Adipose tissue (tissue), 3 donors: ENCODE results near the gene LAGE3. TPM values are rescaled to one million over a fixed set of nuclear protein-coding genes. Genes with fewer than 3 reads are reported as not detected.
A peak's percentile ranks its signal among the peaks of the same experiment; 100 is the strongest.

ENCODE experiments used
- H3K27ac ChIP-seq: one replicate; pipeline ENCODE4 v1.5.1; 2013; ENCODE audit warnings: low read depth, low read length
- WGBS, 3 donors: extraction: QIAGEN DNeasy Blood & Tissue Kit; methylation state at CpG; one replicate each; pipeline ENCODE4 v1.1.7; 2013; 5-methylcytosine and 5-hydroxymethylcytosine counted together
- polyA plus RNA-seq, 3 donors: library from polyadenylated mRNA; stranded (reverse); fragments of 200-250 nt; gene quantifications; one replicate each; pipeline ENCODE4 v1.2.3, GENCODE V29; 2013
- donor health status: healthy with polysubstance abuse.
- donor health status: Bipolar disorder and iron deficiency.
- donor health status: healthy.

Gene LAGE3
- polyA plus RNA-seq, 3 donors: 20.6 to 30.0 (median 23.1) TPM

DNA sequence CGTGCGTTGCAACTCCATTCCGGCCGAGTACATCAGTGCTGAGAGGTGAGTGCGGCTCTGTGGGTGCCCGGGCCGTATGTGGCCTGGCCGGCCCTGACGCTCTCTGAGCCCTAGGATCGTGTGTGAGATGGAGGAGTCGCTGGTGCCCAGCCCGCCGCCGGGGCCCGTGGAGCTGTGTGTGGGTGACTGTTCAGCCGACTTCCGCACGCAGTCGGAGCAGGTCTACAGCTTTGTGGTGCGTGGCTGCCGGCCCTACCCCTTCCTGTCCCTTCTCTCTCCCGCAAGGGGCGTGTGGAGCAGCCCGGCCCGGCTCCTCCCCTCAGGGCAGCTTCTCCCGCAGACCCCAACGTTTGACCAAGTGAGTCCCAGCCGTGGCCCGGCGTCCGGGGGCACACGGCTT is 13.0 kb downstream of the LAGE3 start:
- no peak overlapping the region for H3K27ac ChIP-seq
- WGBS, 3 donors: 93 to 94% (median 94%) methylated on average over 19 to 32 of the region's 32 CpGs

GRCh38 chrX:154465601-154466000 is 13.5 kb downstream of the LAGE3 start:
- 91 to 95% (median 95%) methylated on average over 9 to 14 of the region's 14 CpGs for WGBS, 3 donors
- H3K27ac ChIP-seq: no peak overlapping the region

DNA sequence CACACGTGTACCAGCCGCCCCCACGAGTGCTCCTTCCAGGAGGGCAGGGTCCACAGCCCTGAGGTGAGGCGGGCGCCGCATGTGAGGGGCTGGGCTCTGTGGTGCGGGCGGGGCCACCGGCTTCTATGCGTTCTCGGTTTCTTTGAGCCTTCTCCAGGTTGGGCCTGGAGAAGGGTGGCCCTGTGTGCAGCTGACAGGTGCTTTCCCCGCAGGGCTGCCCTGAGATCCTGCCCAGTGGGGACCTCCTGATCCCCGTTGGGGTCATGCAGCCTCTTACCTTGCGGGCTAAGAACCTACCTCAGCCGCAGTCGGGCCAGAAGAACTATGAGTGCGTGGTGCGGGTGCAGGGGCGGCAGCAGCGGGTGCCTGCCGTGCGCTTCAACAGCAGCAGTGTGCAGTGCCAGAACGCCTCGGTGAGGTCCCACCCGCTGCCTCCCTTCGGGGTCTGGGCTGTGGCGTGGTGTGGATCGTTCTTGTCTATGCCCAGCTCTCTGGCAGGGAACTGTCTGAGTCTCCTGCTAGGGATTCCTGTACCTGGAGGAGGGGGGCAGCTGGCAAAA is 14.2 kb downstream of the LAGE3 start:
- H3K27ac ChIP-seq: no peak overlapping the region
- 91 to 97% (median 93%) methylated on average over 18 to 28 of the region's 28 CpGs for WGBS, 3 donors

DNA sequence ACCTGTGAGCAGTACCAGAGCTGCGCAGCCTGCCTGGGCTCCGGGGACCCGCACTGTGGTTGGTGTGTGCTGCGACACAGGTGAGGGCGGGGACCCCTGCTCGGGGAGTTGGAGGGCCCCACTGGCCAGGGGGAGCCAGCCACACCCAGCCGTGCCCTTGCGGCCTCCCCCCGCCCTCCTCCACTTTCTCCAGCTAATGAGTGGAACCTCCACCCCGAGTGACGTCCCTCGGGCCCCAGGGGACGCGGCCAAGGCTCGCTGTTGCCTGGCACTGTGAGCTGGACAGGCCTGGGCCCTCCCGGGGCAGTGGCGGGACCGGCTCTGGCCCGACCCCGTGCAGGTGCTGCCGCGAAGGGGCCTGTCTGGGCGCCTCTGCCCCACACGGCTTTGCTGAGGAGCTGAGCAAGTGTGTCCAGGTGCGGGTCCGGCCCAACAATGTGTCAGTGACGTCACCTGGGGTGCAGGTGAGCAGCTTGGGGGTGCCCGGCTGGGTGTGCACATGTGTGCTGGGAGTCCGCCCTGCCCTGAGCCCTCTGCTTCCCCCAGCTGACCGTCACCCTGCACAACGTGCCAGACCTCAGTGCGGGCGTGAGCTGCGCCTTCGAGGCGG is 15.4 kb downstream of the LAGE3 start:
- no peak overlapping the region for H3K27ac ChIP-seq
- 91 to 94% (median 94%) methylated on average over 19 to 36 of the region's 36 CpGs for WGBS, 3 donors

GRCh38 chrX:154462396-154462795 is 16.7 kb downstream of the LAGE3 start:
- 82 to 90% (median 83%) methylated on average over 2 to 8 of the region's 8 CpGs for WGBS, 3 donors
- no peak overlapping the region for H3K27ac ChIP-seq

DNA sequence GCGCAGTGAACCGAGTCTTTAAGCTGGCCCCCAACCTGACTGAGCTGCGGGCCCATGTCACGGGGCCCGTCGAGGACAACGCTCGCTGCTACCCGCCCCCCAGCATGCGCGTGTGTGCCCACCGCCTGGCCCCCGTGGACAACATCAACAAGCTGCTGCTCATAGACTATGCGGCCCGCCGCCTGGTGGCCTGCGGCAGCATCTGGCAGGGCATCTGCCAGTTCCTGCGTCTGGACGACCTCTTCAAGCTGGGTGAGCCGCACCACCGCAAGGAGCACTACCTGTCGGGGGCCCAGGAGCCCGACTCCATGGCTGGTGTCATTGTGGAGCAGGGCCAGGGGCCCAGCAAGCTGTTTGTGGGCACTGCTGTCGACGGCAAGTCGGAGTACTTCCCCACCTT is 18.8 kb downstream of the LAGE3 start:
- 86 to 90% (median 86%) methylated on average over 17 to 26 of the region's 26 CpGs for WGBS, 3 donors
- no peak overlapping the region for H3K27ac ChIP-seq

DNA sequence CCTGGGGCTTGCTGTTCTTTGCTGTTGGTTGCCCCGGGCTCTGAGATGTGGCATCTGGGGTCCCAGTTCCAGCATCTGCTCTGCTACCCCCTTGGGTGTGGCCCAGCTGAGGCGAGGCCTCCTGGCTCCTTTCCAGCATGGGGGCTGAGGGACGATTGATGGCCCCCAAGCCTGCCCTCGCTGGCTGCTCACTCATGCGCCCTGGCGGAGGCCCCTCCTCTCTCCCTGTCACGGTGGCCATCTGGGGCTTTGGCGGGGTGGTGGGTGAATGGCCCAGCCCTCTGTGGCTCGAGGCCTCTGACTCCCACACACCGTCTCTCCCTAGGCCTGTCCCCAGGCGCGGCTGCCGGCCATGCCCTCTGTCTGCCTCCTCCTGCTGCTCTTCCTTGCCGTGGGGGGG is 19.2 kb downstream of the LAGE3 start:
- 63 to 80% (median 66%) methylated on average over 5 to 14 of the region's 14 CpGs for WGBS, 3 donors

DNA sequence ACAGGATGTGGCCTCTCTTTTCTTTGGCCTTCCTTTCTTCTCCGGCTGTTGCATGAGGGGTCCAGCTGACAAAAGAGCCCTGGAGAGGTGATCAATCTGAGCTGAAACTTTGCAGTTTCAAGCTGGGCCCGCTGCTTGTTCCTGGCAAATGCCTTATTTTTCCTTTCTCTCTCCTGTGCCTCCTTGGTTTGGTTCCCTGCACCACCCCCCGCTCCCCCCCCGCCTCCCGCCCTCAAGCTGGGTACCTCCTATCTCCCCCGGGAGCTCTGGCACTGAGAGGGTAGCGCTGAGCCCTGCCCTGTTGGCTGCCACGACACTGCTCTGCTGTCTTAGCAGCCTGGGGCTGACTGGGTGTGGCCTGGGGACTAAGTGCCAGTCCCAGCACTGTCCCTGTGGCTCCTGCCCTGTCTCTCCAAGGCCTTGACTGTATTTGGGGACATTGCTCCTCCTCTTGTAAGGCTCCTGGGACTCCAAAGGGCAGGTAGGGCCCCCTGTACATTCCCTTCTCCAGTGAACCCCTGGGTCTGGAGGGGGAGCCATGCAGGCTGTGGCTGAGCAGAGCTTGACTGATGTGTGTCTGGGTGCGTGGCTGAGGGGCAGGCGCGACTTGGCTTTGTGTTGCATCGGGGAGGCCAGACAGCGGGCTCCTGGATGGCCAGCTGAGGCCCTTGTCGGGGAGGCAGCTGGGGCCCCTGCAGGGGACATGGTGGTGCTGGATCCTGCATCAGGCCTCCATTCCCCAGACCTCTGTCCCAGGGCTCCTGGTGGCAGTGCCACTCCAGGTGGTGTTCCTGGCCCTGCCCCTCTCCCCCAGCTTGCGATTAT is 19.9 kb downstream of the LAGE3 start:
- no peak overlapping the region for H3K27ac ChIP-seq
- 28 to 45% (median 44%) methylated on average over 8 to 12 of the region's 15 CpGs for WGBS, 3 donors

More for the DNA sequence above, 19.2 kb downstream of the LAGE3 start:
- H3K27ac ChIP-seq: no peak overlapping the region

GRCh38 chrX:154458116-154458953 is 20.7 kb downstream of the LAGE3 start, which contains the start of gene PLXNA3:
TSS of gene PLXNA3 (plus strand) at chrX:154458281. CDS start at chrX:154460184, 1,903 bp downstream.
- 0 to 30% (median 1%) methylated on average over 32 to 65 of the region's 88 CpGs for WGBS, 3 donors
- no peak within 1 kb of the TSS for H3K27ac ChIP-seq

DNA sequence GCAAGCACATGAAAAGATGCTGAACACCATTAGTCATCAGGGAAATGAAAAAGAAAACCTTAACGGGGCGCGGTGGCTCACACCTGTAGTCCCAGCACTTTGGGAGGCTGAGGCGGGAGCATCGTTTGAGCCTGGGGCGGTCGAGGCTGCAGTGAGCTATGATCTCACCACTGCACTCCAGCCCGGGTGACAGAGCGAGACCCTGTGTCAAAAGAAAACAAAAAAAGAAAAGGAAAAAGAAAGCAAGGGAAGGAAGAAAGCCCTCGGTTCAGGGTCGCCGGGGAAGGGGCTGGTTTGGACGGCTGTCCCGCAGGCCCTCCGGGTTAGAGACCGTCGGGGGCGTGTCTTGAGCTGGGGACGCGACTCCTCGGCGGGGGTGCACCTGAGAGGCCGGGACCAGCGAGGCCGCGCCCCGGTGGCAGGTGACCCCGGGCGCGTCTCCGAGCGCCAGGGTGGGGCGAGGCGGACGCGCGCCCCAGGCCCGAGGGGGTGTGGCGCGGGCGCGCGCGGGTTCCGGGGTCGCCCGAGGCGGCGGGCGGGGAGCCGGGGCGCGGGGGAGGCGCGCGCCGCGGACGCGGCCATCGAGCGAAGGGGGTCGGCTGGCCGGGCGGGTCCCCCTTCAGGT is 21.5 kb downstream of the LAGE3 start:
- WGBS, 3 donors: 4 to 30% (median 5%) methylated on average over 22 to 60 of the region's 65 CpGs
- H3K27ac ChIP-seq: no peak overlapping the region

GRCh38 chrX:154452823-154453222 is 26.3 kb downstream of the LAGE3 start:
- WGBS, 3 donors: 89 to 90% (median 89%) methylated on average over 9 of the region's 9 CpGs
- no peak overlapping the region for H3K27ac ChIP-seq

DNA sequence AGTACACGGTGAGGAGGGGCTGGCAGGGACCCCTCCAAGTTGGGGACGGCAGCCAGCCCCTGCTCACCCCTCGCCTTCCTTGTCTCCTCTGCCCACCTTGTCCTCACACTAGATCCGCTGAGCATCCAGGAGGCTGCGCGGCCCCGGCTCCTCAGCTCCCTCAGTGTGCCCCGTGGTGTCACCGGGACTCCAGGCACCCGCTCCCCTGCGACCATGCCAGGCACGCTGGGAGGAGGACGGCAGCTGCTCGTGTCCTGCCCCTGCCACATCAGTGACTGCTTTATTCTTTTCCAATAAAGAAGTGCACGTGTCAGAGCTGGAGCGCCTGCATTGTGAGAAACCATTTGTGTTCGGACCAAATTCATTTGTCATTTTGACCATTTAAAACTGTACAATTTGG is 28.8 kb downstream of the LAGE3 start:
- 89 to 98% (median 94%) methylated on average over 15 to 17 of the region's 17 CpGs for WGBS, 3 donors

DNA sequence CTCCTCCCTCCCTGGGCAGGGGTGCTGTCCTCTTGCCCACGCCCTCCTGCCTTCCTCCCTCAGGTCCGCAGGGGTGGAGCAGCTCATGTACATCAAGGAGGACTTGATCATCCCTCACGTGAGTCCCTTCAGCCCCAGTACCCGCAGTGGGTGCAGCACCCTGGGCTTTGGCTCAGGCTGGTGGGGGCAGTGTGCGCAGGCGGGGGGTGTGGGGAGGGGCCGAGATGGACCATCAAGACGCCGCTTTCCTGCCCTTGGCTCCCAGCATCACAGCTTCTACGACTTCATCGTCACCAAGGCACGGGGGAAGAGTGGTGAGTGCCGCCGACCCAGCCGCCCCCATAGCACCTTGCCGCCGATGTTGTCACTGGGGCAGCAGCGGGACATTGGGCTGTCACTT is 29.5 kb downstream of the LAGE3 start:
- no peak overlapping the region for H3K27ac ChIP-seq
- WGBS, 3 donors: 87 to 94% (median 89%) methylated on average over 12 to 18 of the region's 18 CpGs

More for the DNA sequence above, 28.8 kb downstream of the LAGE3 start:
- H3K27ac ChIP-seq: no peak overlapping the region

GRCh38 chrX:154448484-154448883 is 30.6 kb downstream of the LAGE3 start:
- H3K27ac ChIP-seq: no peak overlapping the region
- 87 to 95% (median 90%) methylated on average over 10 to 14 of the region's 14 CpGs for WGBS, 3 donors

DNA sequence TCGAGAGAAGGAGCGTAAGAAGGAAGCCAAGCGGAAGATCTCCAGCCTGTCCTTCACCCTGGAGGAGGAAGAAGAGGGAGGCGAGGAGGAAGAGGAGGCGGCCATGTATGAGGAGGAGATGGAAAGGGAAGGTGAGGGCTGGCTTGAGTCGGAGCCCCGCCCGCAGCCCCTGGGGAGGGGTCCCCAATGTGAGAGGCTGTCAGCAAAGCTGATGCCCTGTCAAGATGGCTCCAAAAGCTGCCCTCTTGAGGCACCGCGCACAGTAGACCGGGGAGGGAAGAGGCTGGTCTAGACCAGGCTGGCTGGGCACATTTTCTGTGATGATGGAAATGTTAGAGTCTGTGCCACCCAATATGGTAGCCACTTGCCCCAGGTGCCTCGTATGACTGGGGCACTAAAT is 32.7 kb downstream of the LAGE3 start:
- H3K27ac ChIP-seq: no peak overlapping the region
- WGBS, 3 donors: 93 to 98% (median 93%) methylated on average over 8 to 12 of the region's 12 CpGs

- H3K27ac ChIP-seq: no peak overlapping the region
- WGBS, 3 donors: 94 to 95% (median 95%) methylated on average over 11 to 16 of the region's 16 CpGs
Measured at GRCh38 chrX:154445776-154446175, 33.3 kb downstream of the LAGE3 start.

DNA sequence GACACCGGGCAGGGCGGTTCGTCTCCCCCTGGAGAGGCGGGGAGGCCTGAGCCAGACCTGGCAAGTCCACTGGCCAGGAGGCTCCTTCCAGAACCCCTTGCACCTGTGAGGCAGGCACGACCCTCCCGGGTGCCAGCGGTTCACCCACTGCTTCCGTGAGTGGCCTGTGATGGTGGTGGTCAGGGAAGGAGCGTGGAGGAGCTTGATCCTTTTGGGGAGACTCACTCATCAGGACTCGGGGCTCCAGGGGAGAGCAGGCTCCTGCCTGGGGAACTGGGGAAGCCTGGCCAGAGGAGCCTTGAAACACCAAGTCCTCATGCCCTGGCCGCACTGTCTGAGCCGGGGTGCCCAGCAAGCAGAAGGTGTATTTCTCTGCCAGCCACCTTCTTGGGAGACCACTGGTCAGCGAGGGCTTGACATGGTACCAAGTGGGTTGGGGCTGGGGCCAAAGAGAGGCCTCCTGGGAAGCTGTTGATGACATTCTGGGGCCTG is 34.3 kb downstream of the LAGE3 start:
- 66 to 74% (median 69%) methylated on average over 5 to 12 of the region's 13 CpGs for WGBS, 3 donors
- H3K27ac ChIP-seq: peak overlapping the region; percentile 38
